ENCODE measurements around the gene CRYM. TPM values are rescaled to one million over a fixed set of nuclear protein-coding genes. Genes with fewer than 3 reads are reported as not detected.
"Not testable (repeated sequence)": the region's sequence is repeated elsewhere in the genome, so short reads cannot be mapped to it uniquely, and the experiment has no call there.

Gene CRYM
- total RNA-seq, 1 donor = 2.8 TPM

DNA sequence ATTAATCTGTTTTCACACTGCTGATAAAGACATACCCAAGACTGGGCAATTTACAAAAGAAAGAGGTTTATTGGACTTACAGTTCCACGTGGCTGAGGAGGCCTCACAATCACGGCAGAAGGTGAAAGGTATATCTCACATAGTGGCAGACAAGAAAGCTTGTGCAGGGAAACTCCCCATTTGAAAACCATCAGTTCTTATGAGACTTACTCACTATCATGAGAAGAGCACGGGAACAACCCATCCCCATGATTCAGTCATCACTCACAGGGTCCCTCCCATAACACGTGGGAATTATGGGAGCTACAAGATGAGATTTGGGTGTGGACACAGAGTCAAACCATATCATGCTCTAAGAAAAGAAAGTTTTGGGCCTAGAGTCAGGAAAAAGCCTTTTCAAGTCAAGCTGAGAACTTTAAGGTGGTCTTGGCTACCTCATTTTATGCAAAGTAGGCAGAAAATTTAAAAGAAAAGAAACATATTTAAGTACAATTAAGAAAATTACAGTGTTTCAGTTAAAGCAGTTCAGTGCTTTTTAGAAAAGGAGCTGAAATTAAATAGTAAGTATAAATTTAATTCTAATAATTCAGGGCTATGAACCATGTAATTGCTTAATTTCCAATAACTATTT is 24.9 kb upstream of the CRYM start:
- H3K4me3 ChIP-seq (ENCODE audit: low read depth, low read length) = peak overlapping the region; percentile 90
- peak; percentile 93 for DNase-seq (ENCODE audit: low read depth)
- TF ChIP-seq, protein P1, sequence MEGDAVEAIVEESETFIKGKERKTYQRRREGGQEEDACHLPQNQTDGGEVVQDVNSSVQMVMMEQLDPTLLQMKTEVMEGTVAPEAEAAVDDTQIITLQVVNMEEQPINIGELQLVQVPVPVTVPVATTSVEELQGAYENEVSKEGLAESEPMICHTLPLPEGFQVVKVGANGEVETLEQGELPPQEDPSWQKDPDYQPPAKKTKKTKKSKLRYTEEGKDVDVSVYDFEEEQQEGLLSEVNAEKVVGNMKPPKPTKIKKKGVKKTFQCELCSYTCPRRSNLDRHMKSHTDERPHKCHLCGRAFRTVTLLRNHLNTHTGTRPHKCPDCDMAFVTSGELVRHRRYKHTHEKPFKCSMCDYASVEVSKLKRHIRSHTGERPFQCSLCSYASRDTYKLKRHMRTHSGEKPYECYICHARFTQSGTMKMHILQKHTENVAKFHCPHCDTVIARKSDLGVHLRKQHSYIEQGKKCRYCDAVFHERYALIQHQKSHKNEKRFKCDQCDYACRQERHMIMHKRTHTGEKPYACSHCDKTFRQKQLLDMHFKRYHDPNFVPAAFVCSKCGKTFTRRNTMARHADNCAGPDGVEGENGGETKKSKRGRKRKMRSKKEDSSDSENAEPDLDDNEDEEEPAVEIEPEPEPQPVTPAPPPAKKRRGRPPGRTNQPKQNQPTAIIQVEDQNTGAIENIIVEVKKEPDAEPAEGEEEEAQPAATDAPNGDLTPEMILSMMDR (IDR thresholded peaks at IDR 0.05; ENCODE audit: insufficient read depth, low read length) = no peak

DNA sequence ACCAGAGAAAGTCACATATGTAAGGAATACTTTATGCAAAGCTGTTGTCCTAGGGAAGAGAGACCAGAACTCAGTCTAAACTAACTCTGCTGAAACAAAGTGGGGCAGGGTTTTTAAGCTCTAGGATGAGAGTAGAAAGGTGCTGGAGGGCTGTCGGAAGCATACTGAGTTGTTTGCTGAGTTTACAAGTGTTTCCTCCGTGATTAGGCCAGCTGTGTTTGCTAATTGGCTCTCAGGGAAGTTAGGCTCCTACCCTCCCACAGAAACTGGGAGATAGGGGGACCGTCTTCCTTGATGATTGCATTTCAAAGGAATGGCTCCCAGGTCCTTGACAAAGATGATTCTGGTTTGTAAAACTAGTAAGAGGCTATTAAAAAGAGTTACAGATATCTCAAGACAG is 24.4 kb upstream of the CRYM start:
- peak overlapping the region; percentile 90 for H3K4me3 ChIP-seq (ENCODE audit: low read depth, low read length)
- TF ChIP-seq, protein P1 (IDR thresholded peaks at IDR 0.05; ENCODE audit: insufficient read depth, low read length) = no peak
- DNase-seq (ENCODE audit: low read depth) = peak; percentile 22

DNA sequence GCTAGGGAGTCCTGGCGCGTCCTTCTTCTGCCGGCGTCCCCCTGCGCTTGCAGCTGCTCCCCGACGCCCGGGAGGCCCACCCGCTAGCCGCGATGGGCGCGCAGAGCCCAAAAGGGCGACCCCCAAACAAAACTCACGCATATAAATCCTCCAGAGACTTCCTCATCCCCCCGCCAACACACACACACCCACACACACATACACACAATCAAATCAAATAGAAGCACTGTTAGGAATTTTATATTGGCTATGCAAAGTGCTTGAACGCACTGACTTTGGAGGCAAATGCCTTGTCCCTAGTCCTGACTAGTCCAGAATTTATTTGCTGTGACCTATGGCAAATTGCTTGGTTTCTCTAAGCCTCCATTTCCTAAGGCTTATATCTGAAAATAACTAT is 23.8 kb upstream of the CRYM start:
- TF ChIP-seq, protein P1 (IDR thresholded peaks at IDR 0.05; ENCODE audit: insufficient read depth, low read length) = no peak
- H3K4me3 ChIP-seq (ENCODE audit: low read depth, low read length) = peak overlapping the region; percentile 90
- peak; percentile 41 for DNase-seq (ENCODE audit: low read depth)

DNA sequence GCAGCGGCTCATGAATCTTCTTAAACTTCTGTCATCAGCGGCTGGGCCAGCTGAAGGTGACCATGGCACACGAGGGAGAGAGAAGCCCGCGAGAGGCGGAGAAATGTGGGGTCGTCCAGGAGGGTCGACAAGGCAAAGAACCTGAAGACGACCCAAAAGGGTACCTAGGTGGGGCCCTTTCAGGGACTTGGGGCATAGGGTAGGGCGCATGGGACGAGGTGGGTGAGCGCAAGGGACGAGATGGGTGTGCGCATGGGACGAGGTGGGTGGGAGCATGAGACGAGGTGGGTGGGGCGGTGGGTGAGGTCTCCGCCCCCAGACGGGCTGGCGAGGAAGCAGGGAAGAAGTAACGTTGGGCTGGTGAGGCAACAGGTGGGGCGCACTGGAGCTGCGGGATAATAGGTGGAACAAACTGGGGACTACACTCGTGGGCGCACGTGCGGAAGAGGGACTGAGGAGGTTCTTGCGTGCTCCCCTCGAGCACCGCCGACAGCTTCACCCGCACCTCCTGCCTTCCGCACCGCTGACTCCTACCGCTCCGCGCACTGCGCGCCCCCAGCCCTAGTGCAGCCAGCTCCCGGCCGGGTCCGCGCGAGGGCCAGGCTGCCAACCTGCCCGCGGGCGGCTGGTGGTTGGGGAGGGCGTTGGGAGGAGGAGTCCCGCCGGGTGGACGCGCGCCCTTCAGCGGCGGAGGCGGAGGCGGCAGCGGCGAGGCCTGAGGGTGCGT is 23.2 kb upstream of the CRYM start:
- TF ChIP-seq, protein P1 (IDR thresholded peaks at IDR 0.05; ENCODE audit: insufficient read depth, low read length) = peak; percentile 41
- peak overlapping the region; percentile 90 for H3K4me3 ChIP-seq (ENCODE audit: low read depth, low read length)
- peak; percentile 63 for DNase-seq (ENCODE audit: low read depth)

DNA sequence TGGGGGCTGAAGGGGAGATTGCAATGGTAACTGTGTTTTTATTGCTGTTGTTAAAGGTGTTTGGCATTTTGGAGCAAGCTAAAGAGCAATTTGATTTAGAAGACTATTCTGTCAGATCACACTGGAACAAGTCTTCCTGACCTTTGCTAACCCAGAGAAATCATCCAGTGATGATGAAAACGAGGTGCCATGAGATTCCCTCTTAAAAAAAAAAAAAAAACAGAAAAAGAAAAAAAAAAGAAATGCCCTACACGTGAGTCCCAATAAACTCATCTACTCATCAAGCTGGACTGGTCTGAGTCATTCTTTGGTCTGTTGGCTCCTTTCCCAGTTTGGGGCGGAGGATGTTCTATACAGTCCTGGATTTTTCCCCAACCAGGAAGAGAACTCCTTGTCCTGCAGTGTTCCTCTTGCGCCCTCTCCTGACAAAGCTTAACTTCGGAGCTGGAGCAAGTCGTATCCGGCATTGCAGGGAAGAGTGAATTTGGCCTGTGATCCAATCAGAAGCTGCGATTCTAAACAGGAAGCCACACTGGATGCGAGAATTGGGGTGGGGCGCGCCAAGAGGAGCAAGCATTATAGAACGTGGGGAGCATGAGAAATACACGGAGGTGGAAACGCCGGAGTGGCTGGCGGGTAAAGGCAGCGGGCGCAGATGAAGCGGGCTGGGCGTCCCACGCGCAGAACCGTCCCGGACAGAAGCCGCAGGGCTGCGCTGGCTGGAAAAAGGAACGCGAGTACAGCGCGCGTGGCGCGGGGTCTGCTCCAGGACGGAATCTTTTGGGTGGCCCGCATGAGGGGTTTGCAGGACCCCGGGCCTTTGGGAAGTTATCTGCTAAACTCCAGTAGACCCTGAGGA is 22.4 kb upstream of the CRYM start:
- peak overlapping the region; percentile 90 for H3K4me3 ChIP-seq (ENCODE audit: low read depth, low read length)
- TF ChIP-seq, protein P1 (IDR thresholded peaks at IDR 0.05; ENCODE audit: insufficient read depth, low read length) = peak; percentile 93
- peak; percentile 100 for DNase-seq (ENCODE audit: low read depth)

DNA sequence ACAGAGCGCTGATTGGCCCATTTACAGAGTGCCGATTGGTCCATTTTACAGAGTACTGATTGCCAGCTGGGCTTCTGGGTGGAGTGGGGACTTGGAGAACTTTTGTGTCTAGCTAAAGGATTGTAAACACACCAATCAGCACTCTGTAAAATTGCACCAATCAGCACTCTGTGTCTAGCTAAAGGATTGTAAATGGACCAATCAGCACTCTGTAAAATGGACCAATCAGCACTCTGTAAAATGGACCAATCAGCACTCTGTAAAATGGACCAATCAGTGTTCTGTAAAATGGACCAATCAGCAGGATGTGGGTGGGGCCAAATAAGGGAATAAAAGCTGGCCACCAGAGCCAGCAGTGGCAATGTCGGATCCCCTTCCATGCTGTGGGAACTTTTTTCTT is 11.7 kb upstream of the CRYM start:
- DNase-seq (ENCODE audit: low read depth) = not testable (repeated sequence)

DNA sequence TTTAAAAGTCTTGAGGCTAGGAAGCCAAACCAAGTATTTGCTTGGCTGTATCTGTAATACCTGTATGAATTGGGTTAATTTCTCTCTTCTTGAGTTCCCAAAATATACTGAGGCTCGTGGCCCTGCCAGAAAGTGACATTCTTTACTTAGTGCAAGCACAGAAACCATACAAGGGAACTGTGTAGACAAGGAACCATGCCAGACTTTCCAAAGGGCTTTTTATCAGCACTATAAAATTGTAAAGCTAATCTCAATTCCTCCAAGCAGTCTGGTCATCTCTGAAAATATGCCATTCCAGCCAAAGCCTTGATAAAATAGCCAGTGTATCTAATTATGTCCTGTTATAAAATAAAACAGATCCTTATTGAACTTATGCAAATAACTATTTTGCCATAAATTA is 7.2 kb upstream of the CRYM start:
- TF ChIP-seq, protein P1 (IDR thresholded peaks at IDR 0.05; ENCODE audit: insufficient read depth, low read length) = no peak
- H3K4me3 ChIP-seq (ENCODE audit: low read depth, low read length) = no peak overlapping the region
- no peak for DNase-seq (ENCODE audit: low read depth)

More for the DNA sequence above, 11.7 kb upstream of the CRYM start:
- not testable (repeated sequence) for H3K4me3 ChIP-seq (ENCODE audit: low read depth, low read length)
